Transverse colon (tissue), 4 donors: ENCODE data around the gene RSPH9.

ENCODE experiments used
- CTCF ChIP-seq, 5 experiments: fragments of 200-600 bp in 3 of 5; fragments of 450-650 bp in 2 of 5; sonication (generic) in 3 of 5; IDR thresholded peaks; 1 replicate in 2 of 5; 2 replicates in 3 of 5; pipeline ENCODE4 v1.5.1; 2016 to 2017; ENCODE audit warnings: antibody characterized with exemption in 5 of 5, inconsistent platforms in 3 of 5, mild to moderate bottlenecking in 2 of 5, moderate library complexity in 1 of 5
- EP300 ChIP-seq: sonication (generic); formaldehyde crosslinking; IDR thresholded peaks from one replicate; pipeline ENCODE4 v1.6.1; 2017; ENCODE audit warnings: antibody characterized with exemption, low read depth
- POLR2A ChIP-seq: fragments of 450-650 bp; IDR thresholded peaks from one replicate; pipeline ENCODE4 v1.6.1; 2016; ENCODE audit warnings: antibody characterized with exemption, mild to moderate bottlenecking, moderate library complexity
- POLR2AphosphoS5 ChIP-seq, 3 donors: sonication (generic); formaldehyde crosslinking; IDR thresholded peaks; one replicate each; pipeline ENCODE4 v1.6.1; 2016; ENCODE audit warnings: antibody characterized with exemption in 3 of 3

- no peak for TF ChIP-seq EP300
- TF ChIP-seq POLR2A: no peak
- TF ChIP-seq CTCF (IDR thresholded peaks at IDR 0.05): no peak
- no peak for TF ChIP-seq POLR2AphosphoS5 (IDR thresholded peaks at IDR 0.05)
Measured at GRCh38 chr6:43679057-43679456, 34.2 kb downstream of the RSPH9 start.
